HG03354 (cell line): ENCODE results near the gene CHST7.

Experiments
- ATAC-seq: cut with Tn5 transposase; IDR thresholded peaks from one replicate; pipeline ENCODE4 v1.9.1; 2021; ENCODE audit warnings: mild to moderate bottlenecking; ENCODE audit not compliant: unreplicated experiment, poor library complexity, severe bottlenecking

Gene CHST7

GRCh38 chrX:46597771-46598170 is 24.2 kb downstream of the CHST7 start:
- ATAC-seq = no peak

GRCh38 chrX:46599051-46599560 is 25.5 kb downstream of the CHST7 start:
- ATAC-seq = no peak

- ATAC-seq = no peak
Measured at GRCh38 chrX:46601283-46601682, 27.7 kb downstream of the CHST7 start.

- ATAC-seq = no peak
Measured at GRCh38 chrX:46602468-46603102, 29.0 kb downstream of the CHST7 start.

- ATAC-seq = no peak
Measured at GRCh38 chrX:46607916-46608315, 34.4 kb downstream of the CHST7 start.

- no peak for ATAC-seq
Measured at GRCh38 chrX:46610070-46610658, 36.6 kb downstream of the CHST7 start.

GRCh38 chrX:46611658-46612362 is 38.2 kb downstream of the CHST7 start:
- ATAC-seq = no peak

GRCh38 chrX:46617906-46618305 is 44.3 kb downstream of the CHST7 start:
- ATAC-seq = no peak

- ATAC-seq = no peak
Measured at GRCh38 chrX:46618947-46619346, 45.4 kb downstream of the CHST7 start.

- ATAC-seq = no peak
Measured at GRCh38 chrX:46620505-46620904, 46.9 kb downstream of the CHST7 start.

- ATAC-seq = no peak
Measured at GRCh38 chrX:46621572-46621971, 48.0 kb downstream of the CHST7 start.

- no peak for ATAC-seq
Measured at GRCh38 chrX:46624090-46624786, 50.7 kb downstream of the CHST7 start.

- no peak for ATAC-seq
Measured at GRCh38 chrX:46626566-46626965, 53.0 kb downstream of the CHST7 start.

GRCh38 chrX:46627062-46627461 is 53.5 kb downstream of the CHST7 start:
- no peak for ATAC-seq

- peak; percentile 27 for ATAC-seq
Measured at GRCh38 chrX:46627711-46628419, 54.3 kb downstream of the CHST7 start.

- peak; percentile 86 for ATAC-seq
Measured at GRCh38 chrX:46628460-46629371, 55.2 kb downstream of the CHST7 start.

- no peak for ATAC-seq
Measured at GRCh38 chrX:46630141-46630540, 56.6 kb downstream of the CHST7 start.

- ATAC-seq = no peak
Measured at GRCh38 chrX:46634577-46634976, 61.0 kb downstream of the CHST7 start.

GRCh38 chrX:46635186-46635585 is 61.6 kb downstream of the CHST7 start:
- no peak for ATAC-seq
